ENCODE results near the gene GPR31.

GPR31 gene

DNA sequence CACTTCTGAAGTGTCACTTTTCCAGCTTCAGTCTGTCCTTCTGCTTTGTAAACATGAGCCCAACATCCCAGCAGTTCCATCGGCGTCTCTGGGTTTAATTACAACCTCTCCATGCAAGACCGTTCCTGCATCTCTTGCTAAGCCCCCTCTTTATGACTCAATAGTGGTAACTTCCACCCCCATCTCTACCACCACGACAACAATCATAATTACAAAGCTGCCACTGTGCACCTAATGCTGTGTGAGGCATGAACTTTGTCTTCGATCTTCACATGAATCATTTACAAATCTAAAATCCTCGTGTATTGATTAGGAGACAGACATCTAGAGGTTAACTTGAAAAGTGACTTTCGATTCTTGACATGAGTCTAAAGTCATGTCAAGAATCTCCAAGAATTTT is 39.8 kb downstream of the GPR31 start:
- DNase-seq (ENCODE audit: low read depth) = no peak

DNA sequence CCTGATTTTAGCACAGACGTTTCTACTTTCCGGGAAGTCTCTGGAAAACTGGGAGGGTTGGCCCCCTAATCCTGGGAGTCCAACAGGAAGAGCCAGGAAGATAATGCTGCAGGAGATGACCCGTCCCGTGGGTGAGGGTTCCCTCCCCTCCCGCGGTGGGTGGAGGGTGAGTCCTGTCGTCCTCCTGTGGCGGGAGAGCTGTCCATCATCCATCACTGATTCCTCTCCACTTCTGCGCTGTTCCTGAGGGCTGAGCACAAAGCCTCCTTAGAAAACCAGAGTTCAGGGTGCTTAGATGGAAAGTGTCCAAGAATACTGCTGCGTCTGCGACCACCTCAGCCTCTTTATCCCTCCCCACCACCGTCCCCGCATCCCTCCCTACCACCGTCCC is 40.9 kb downstream of the GPR31 start:
- DNase-seq (ENCODE audit: low read depth) = no peak

DNA sequence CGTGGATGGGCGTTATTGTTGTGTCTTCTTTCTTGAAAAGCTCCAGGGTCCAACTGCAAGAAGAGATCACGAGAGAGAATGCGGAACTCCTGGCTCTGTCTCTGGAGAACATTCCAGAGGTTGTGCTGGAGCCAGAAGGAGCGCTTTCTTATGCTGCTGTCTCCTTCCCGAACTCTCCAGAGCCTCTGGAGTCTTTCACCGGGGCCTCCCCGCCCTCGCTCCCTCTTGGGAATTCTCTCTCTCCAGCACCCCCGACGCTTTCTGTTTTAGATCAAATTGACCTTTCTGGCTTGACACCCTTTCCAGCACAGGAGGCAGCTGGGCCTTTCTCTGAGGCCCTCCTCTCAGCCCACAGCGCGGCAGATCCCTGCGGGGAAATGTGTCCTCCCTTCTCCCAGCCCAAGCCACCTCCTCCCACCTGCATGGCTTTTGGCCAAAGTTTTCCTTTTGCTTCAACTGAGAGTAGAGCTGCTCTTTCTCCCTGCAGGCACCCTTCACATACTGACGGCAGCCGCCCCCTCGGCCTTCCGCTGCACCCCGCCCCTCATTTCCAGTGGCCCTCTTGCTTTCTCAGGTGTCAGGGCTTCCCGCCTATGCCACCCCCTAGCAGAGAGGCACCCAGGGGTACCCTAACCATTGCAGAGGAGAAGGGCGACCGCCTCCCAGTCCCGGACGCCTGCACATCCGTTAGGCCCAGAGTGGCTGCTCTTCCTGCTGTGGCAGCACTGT is 41.5 kb downstream of the GPR31 start:
- DNase-seq (ENCODE audit: low read depth) = no peak

GRCh38 chr6:167115054-167115453 is 42.7 kb downstream of the GPR31 start:
- DNase-seq (ENCODE audit: low read depth) = no peak

DNA sequence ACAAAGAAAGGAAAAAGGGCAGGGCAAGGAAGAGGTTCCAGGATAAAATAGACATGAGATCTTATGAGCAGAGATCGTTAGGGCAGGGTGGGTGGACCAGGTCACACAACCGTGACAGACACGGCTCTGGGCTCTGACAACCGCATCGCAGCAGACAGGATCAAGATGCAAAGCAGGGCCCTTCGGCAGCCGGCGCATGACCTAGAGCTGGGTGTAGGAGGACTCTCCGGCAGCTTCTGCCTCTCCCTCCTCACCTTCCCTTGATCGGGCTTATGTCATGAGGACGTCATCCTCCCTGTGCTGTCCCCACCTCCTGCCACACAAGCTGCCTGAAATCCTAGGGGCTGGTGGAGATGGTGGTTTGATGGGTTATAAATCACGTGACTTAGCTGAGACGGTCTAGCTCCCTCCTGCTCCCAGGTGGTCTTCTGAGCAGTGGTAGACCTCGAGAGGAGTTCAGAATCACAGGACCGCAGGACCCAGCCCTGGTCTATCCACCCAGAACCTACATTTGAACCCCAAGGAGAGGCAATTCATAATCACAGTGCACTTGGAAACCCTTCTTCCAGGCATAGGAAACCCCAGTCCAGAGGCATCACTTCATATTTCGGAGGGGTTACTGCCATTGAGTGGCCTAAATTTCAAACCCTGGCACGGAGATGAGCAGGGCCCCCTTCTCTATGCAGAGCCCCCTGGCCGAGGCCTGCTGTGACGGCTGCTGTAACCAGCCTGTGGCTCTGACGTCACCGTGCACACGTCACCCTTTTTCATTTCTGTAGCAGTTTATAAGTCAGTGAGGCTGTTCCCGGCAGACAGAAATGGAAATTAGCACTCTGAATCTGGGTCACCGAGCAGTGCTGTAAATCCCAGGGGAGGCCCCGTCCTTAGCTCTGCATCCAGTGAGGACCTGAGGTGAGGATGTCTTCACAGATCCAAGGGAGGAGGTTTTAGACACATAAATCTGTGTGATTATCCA is 43.6 kb downstream of the GPR31 start:
- peak; percentile 67 for DNase-seq (ENCODE audit: low read depth)

- no peak for DNase-seq (ENCODE audit: low read depth)
These were observed 44.6 kb downstream of the GPR31 start for GRCh38 chr6:167113047-167113754.

- DNase-seq (ENCODE audit: low read depth) = no peak
These were observed 45.4 kb downstream of the GPR31 start for GRCh38 chr6:167112421-167112820.

DNA sequence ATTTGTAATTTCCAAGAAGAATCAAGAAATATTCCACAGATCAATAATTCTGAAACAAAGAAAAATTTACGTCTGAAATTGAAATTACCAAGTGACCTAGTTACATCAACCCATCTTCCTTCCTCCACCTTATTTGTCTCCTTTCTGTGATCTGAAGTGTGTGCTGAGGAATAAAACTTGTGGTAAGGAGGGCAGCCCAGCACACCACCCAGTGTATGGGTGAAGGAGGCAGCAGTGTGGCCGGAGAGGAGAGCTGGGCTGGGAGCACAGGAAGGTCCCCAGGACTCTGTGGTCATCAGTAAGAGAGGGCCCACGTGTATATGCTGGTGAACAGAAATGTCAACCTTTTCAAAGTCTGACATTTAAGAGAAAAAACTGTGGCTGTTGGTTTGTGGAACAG is 46.2 kb downstream of the GPR31 start:
- no peak for DNase-seq (ENCODE audit: low read depth)

- no peak for DNase-seq (ENCODE audit: low read depth)
These were observed 48.1 kb downstream of the GPR31 start for GRCh38 chr6:167109651-167110050.

GRCh38 chr6:167108278-167108677 is 49.5 kb downstream of the GPR31 start:
- DNase-seq (ENCODE audit: low read depth) = no peak

DNA sequence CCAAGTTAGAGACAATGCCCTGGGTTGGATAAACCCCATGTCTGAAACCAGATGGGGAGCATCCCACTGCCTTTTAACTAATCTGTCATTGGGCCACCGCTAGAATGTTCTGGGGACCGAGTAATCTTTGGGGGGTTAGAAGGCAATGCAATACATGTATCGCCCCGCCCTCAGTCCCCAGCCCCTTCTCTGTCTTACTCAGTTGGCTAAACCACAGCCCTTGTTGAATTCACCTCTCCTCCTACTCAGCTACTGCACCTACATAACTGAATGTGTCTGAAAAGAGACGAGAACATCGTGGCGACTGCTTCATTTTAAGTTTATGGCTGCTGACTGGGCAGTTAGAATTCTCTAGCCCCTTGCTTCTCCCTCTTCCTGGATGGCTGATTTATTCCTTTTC is 50.0 kb downstream of the GPR31 start:
- DNase-seq (ENCODE audit: low read depth) = no peak

DNA sequence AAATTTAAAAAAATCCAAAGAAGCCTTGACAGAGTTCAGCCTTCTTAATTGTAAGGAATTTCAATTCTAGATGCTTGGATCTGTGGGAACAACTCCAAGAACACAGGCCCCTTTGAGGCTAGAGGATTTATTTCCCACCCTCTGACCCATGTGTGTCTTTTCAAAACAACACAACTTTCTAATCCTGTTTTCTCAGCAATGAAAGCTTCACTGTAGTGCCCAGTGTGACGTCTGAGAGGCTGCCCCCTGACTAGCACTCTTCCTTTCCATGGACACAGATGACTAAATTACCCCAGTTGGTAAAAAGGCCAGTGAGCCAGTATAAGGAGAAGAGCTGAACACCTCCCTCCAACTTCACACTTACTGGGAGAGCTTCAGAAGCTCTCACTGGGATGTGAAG is 51.4 kb downstream of the GPR31 start:
- no peak for DNase-seq (ENCODE audit: low read depth)

Data from activated T-helper 9 cell treated with anti-CD3 and anti-CD28 coated beads, Interleukin-2, amount 50 U/mL, for 16 hours (primary cell).